K562 (cell line): ENCODE measurements around the gene EFNB3. TPM values are rescaled to one million over a fixed set of nuclear protein-coding genes. Genes with fewer than 3 reads are reported as not detected.

Experiments
- GTF3C2 ChIP-seq: IDR thresholded peaks from 3 replicates; pipeline ENCODE4 v1.6.1; 2011; ENCODE audit warnings: borderline replicate concordance, mild to moderate bottlenecking, moderate library complexity; ENCODE audit not compliant: insufficient read length; ENCODE audit errors: extremely low read depth
- HMGXB4 ChIP-seq: sonication (generic); formaldehyde crosslinking; IDR thresholded peaks from 2 replicates; pipeline ENCODE4 v1.8.1; 2023; ENCODE audit warnings: mild to moderate bottlenecking, missing genetic modification reagents
- KHSRP ChIP-seq: fragments of 450-650 bp; IDR thresholded peaks from 2 replicates; pipeline ENCODE4 v1.6.1; 2017
- PHF20 ChIP-seq: fragments of 450-650 bp; IDR thresholded peaks from 2 replicates; pipeline ENCODE4 v1.6.1; 2018; ENCODE audit not compliant: partially characterized antibody
- PREB ChIP-seq: sonication (generic); formaldehyde crosslinking; IDR thresholded peaks from 2 replicates; pipeline ENCODE4 v1.8.1; 2023; ENCODE audit warnings: mild to moderate bottlenecking, missing genetic modification reagents
- RERE ChIP-seq: sonication (generic); formaldehyde crosslinking; IDR thresholded peaks from 2 replicates; pipeline ENCODE4 v1.8.0; 2023; ENCODE audit warnings: missing genetic modification reagents, mild to moderate bottlenecking, borderline replicate concordance
- SFPQ ChIP-seq: fragments of 200-400 bp; formaldehyde crosslinking; IDR thresholded peaks from 2 replicates; pipeline ENCODE4 v1.6.1; 2017; ENCODE audit warnings: mild to moderate bottlenecking, low read depth, low read length, moderate library complexity
- XRCC3 ChIP-seq: fragments of 450-650 bp; IDR thresholded peaks from 2 replicates; pipeline ENCODE4 v1.6.1; 2017; ENCODE audit warnings: mild to moderate bottlenecking, moderate library complexity
- ZNF239 ChIP-seq: fragments of 250-450 bp; sonication (Bioruptor Pico); IDR thresholded peaks from 2 replicates; pipeline ENCODE4 v1.4.0; 2020; ENCODE audit warnings: mild to moderate bottlenecking
- ZNF431 ChIP-seq: sonication (generic); formaldehyde crosslinking; IDR thresholded peaks from 2 replicates; pipeline ENCODE4 v1.8.0; 2022; ENCODE audit warnings: mild to moderate bottlenecking, missing genetic modification reagents
- polyA plus RNA-seq, 8 experiments: library from polyadenylated mRNA; depleted of rRNA in 4 of 8; stranded (reverse) in 5 of 8; unstranded in 3 of 8; fragments of >200 nt; fragmentation: Nextera tagmentation in 2 of 8; fragmentation: Illumina TruSeq in 1 of 8; extraction: Ambion mirVana in 2 of 8; extraction: Trizol in 1 of 8; gene quantifications; 2 replicates each; pipeline versions ENCODE4 v1.2.1 to v1.2.3, GENCODE V29; 2011 to 2014; ENCODE audit warnings: inconsistent platforms in 1 of 8, missing spikeins in 1 of 8
- total RNA-seq, 7 experiments: library from RNA; depleted of rRNA in 6 of 7; stranded (reverse); fragments of >200 nt in 6 of 7; fragmentation: Illumina TruSeq in 2 of 7; extraction: Trizol in 2 of 7; gene quantifications; 2 replicates each; pipeline versions ENCODE4 v1.2.1 to v1.2.3, GENCODE V29; 2011 to 2021; ENCODE audit warnings: low replicate concordance in 1 of 7

EFNB3 gene
- total and polyA plus RNA-seq, 9 of the 15 experiments (the other 6 are each of a cell fraction or from before 2014, with no cell fraction given) = not detected

- TF ChIP-seq PREB (no peak), KHSRP (no peak), XRCC3 (no peak), RERE (no peak), ZNF239 (no peak), ZNF431 (no peak), HMGXB4 (0 out of 2 replicates have a peak, but pooled peaks have one; percentile 14), SFPQ (no peak), PHF20 (no peak), GTF3C2 (no peak)
Measured at GRCh38 chr17:7686222-7687071, 18.6 kb upstream of the EFNB3 start (continued).
